Mesenchymal stem cell (in vitro differentiated cells and primary cell): ENCODE data around the gene CDK15.

ENCODE experiments used
- DNase-seq: peaks from one replicate; pipeline ENCODE4 v3.0.0-alpha.2; 2013
- H2AFZ ChIP-seq: one replicate; pipeline ENCODE4 v1.6.1; 2013; ENCODE audit warnings: low read depth, mild to moderate bottlenecking, control low read depth, inconsistent platforms, low read length, moderate library complexity
- H2AK5ac ChIP-seq: 2 replicates; pipeline ENCODE4 v1.6.1; 2013; ENCODE audit warnings: low read length, moderate library complexity, mild to moderate bottlenecking, inconsistent platforms; ENCODE audit not compliant: severe bottlenecking
- H2BK120ac ChIP-seq: one replicate; pipeline ENCODE4 v1.6.1; 2013; ENCODE audit warnings: low read depth, mild to moderate bottlenecking, inconsistent platforms, low read length, moderate library complexity
- H2BK12ac ChIP-seq, 2 experiments: one replicate each; pipeline ENCODE4 v1.6.1; 2013; ENCODE audit warnings: inconsistent platforms in 2 of 2, low read length in 2 of 2, mild to moderate bottlenecking in 2 of 2, moderate library complexity in 2 of 2, control low read depth in 1 of 2
- H2BK15ac ChIP-seq: one replicate; pipeline ENCODE4 v1.6.1; 2013; ENCODE audit warnings: mild to moderate bottlenecking, low read depth, inconsistent platforms; ENCODE audit not compliant: poor library complexity, severe bottlenecking
- H2BK5ac ChIP-seq: 2 replicates; pipeline ENCODE4 v1.6.1; 2013; ENCODE audit warnings: low read depth, mild to moderate bottlenecking, low read length, control low read depth, inconsistent platforms; ENCODE audit not compliant: poor library complexity, severe bottlenecking
- H3K14ac ChIP-seq, 2 experiments: one replicate each; pipeline ENCODE4 v1.6.1; 2013; ENCODE audit warnings: inconsistent platforms in 2 of 2, low read length in 2 of 2, control low read depth in 1 of 2, mild to moderate bottlenecking in 1 of 2, moderate library complexity in 1 of 2
- H3K18ac ChIP-seq, 2 experiments: one replicate each; pipeline ENCODE4 v1.6.1; 2013; ENCODE audit warnings: inconsistent platforms in 2 of 2, low read length in 2 of 2, control low read depth in 1 of 2, low read depth in 1 of 2, mild to moderate bottlenecking in 1 of 2
- H3K23ac ChIP-seq, 2 experiments: one replicate each; pipeline ENCODE4 v1.6.1; 2013; ENCODE audit warnings: inconsistent platforms in 2 of 2, low read length in 2 of 2, mild to moderate bottlenecking in 2 of 2, moderate library complexity in 2 of 2, control low read depth in 1 of 2
- H3K27ac ChIP-seq: 2 replicates; pipeline ENCODE4 v1.5.1; 2013; ENCODE audit warnings: mild to moderate bottlenecking, moderate library complexity, low read length, control low read depth, inconsistent platforms; ENCODE audit not compliant: poor library complexity, severe bottlenecking
- H3K27me3 ChIP-seq, 2 experiments: 2 replicates each; pipeline versions ENCODE4 v1.6.1 to v1.7.0; 2013; ENCODE audit warnings: low read length in 2 of 2, mild to moderate bottlenecking in 2 of 2, moderate library complexity in 2 of 2, control low read depth in 1 of 2, inconsistent platforms in 1 of 2; ENCODE audit not compliant: control insufficient read depth in 1 of 2, insufficient read depth in 1 of 2
- H3K36me3 ChIP-seq, 2 experiments: 2 replicates each; pipeline versions ENCODE4 v1.6.1 to v1.7.0; 2013; ENCODE audit warnings: low read length in 2 of 2, control low read depth in 1 of 2, inconsistent platforms in 1 of 2, low read depth in 1 of 2, mild to moderate bottlenecking in 1 of 2; ENCODE audit not compliant: insufficient read depth in 2 of 2, control insufficient read depth in 1 of 2
- H3K4ac ChIP-seq, 2 experiments: one replicate each; pipeline ENCODE4 v1.6.1; 2013; ENCODE audit warnings: inconsistent platforms in 2 of 2, low read length in 2 of 2, mild to moderate bottlenecking in 2 of 2, moderate library complexity in 2 of 2, control low read depth in 1 of 2, low read depth in 1 of 2
- H3K4me1 ChIP-seq: 2 replicates; pipeline ENCODE4 v1.6.1; 2013; ENCODE audit warnings: low read depth, low read length, control low read depth; ENCODE audit not compliant: control insufficient read depth, insufficient read depth
- H3K4me2 ChIP-seq: 2 replicates; pipeline ENCODE4 v1.6.1; 2013; ENCODE audit warnings: low read length, mild to moderate bottlenecking, inconsistent platforms; ENCODE audit not compliant: poor library complexity, severe bottlenecking
- H3K4me3 ChIP-seq, 2 experiments: 2 replicates each; pipeline versions ENCODE4 v1.5.1 to v1.7.0; 2013; ENCODE audit warnings: low read length in 2 of 2, mild to moderate bottlenecking in 2 of 2, control low read depth in 1 of 2, low read depth in 1 of 2; ENCODE audit not compliant: insufficient read depth in 1 of 2
- H3K79me1 ChIP-seq: replicated peaks from 2 replicates; pipeline ENCODE4 v1.6.1; 2013; ENCODE audit warnings: mild to moderate bottlenecking, control low read depth, low read length, inconsistent platforms; ENCODE audit not compliant: poor library complexity, severe bottlenecking
- H3K9ac ChIP-seq: 2 replicates; pipeline ENCODE4 v1.7.0; 2013; ENCODE audit warnings: mild to moderate bottlenecking, low read length, moderate library complexity
- H3K9me3 ChIP-seq: 2 replicates; pipeline ENCODE4 v1.7.0; 2013; ENCODE audit warnings: mild to moderate bottlenecking, low read length; ENCODE audit not compliant: control insufficient read depth
- H4K8ac ChIP-seq: one replicate; pipeline ENCODE4 v1.6.1; 2013; ENCODE audit warnings: inconsistent platforms, mild to moderate bottlenecking, low read length, moderate library complexity
- H4K91ac ChIP-seq: one replicate; pipeline ENCODE4 v1.6.1; 2013; ENCODE audit warnings: mild to moderate bottlenecking, low read length, inconsistent platforms
- WGBS: methylation state at CpG from one replicate; pipeline ENCODE4 v1.1.7; 2013; ENCODE audit warnings: mixed read lengths; 5-methylcytosine and 5-hydroxymethylcytosine counted together

CDK15 gene

DNA sequence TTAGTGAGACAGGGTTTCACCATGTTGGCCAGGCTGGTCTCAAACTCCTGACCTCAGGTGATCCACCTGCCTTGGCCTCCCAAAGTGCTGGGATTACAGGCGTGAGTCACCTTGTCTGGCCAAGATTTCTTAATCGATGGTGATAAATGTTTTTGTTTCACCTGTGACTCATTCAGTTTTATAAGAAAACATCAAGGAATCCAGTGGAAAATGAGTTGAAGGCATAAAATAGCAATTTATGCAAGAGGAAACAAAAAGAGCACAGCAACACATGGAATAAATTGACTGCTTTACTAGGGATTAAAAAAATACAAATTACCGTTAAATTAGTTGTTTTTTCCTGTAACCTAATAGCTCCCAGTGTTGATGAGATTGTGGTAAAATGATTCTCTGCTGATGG, 80.2 kb downstream of the CDK15 start:
- Histone ChIP-seq H2BK15ac (no peak overlapping the region), H3K27ac (no peak overlapping the region), H3K79me1 (no peaks in the 10 kb centered on the region), H2BK120ac (no peak overlapping the region), H3K4ac (no peak overlapping the region), H3K18ac (no peak overlapping the region), H3K4me2 (no peak overlapping the region), H3K9me3 (no peaks in the 10 kb centered on the region), H3K4me3 (no peak overlapping the region), H4K8ac (no peak overlapping the region), H3K4me1 (peaks cover 13% of the 10 kb centered on the region), H2AFZ (no peak overlapping the region), H3K14ac (no peak overlapping the region), H3K23ac (no peak overlapping the region), H2BK12ac (no peak overlapping the region), H3K9ac (no peak overlapping the region), H2AK5ac (no peak overlapping the region), H2BK5ac (no peak overlapping the region), H3K36me3 (no peaks in the 10 kb centered on the region), H3K27me3 (peaks cover 0 to 8% of the 10 kb centered on the region in 2 experiments), H4K91ac (no peak overlapping the region)
- no peak for DNase-seq
- 68% methylated on average over 2 of the region's 3 CpGs for WGBS

DNA sequence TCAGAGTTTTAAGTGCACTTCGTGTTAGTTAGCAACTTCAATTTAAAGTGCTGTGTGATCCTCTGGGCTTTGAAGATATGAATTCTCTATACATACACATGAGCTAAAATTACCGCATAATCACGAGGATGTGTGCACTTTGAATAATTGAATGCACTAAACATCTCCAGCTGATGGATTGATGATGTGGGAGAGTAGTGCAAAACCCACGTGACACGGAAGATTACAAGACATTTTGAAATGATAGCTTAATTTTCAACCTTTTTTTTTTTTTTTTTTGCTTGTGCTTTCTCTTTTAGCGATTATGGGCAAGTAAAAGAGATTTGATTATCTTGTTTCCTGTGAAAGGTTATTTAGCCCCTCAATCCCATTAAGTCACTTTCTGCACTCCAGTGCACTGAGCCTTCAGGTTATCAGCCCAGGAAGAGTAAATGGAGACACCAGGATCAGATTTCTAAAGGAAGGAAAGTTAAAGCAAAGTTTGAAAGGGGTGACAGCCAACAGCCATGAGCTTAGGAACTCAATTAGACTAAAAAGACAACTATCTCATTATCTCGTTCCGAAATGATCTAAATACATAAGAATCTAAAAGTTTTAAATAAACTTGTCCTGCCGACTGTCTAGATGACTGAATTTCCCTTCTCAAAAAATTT, 81.6 kb downstream of the CDK15 start:
- Histone ChIP-seq H3K4me3 (peak overlapping the region in 1 of 2 experiments; percentile 58), H3K4ac (no peak overlapping the region), H2AK5ac (no peak overlapping the region), H3K18ac (no peak overlapping the region), H2BK5ac (no peak overlapping the region), H3K23ac (no peak overlapping the region), H2AFZ (no peak overlapping the region), H3K27me3 (peaks cover 0 to 8% of the 10 kb centered on the region in 2 experiments), H4K91ac (no peak overlapping the region), H3K4me2 (peak overlapping the region; percentile 78), H2BK12ac (no peak overlapping the region), H2BK120ac (no peak overlapping the region), H3K9me3 (no peaks in the 10 kb centered on the region), H3K36me3 (no peaks in the 10 kb centered on the region), H3K9ac (peak overlapping the region; percentile 65), H3K4me1 (peaks cover 5% of the 10 kb centered on the region), H3K14ac (no peak overlapping the region), H3K79me1 (no peaks in the 10 kb centered on the region), H2BK15ac (no peak overlapping the region), H4K8ac (no peak overlapping the region), H3K27ac (no peak overlapping the region)
- DNase-seq, result peak; percentile 39
- whole genome bisulfite sequencing, result 62% methylated on average over 7 of the region's 9 CpGs

DNA sequence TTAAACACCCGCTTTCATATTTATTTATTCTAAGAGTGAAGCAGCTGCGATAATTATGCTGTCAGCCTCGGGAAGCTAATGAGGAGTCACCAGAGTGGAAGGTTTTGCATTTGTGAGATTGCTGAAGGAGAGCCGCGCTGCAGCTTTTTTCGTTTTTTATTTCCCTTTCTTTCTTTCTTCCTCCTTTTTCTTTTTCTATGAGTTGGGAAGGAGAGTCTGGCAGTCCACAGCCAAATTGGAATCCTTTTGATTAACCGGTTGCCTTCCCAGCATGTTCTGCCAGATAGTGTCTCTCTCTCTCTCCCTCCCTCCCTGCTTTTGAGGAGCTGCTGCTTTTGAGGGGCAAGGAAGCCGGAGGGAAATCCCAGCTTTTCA, 82.1 kb downstream of the CDK15 start:
- no peak overlapping the region for H3K27ac ChIP-seq
- peaks cover 5% of the 10 kb centered on the region for H3K4me1 ChIP-seq
- no peak overlapping the region for H3K4ac ChIP-seq
- H2BK12ac ChIP-seq, result peak overlapping the region in 1 of 2 experiments; percentile 59
- no peak overlapping the region for H2AK5ac ChIP-seq
- no peaks in the 10 kb centered on the region for H3K79me1 ChIP-seq
- WGBS, result 0% methylated on average over 2 of the region's 8 CpGs
- DNase-seq, result peak; percentile 42
- no peaks in the 10 kb centered on the region for H3K9me3 ChIP-seq
- H4K8ac ChIP-seq, result no peak overlapping the region
- peak overlapping the region; percentile 65 for H3K9ac ChIP-seq
- H2BK120ac ChIP-seq, result no peak overlapping the region
- H3K4me3 ChIP-seq, result peak overlapping the region in 1 of 2 experiments; percentile 58
- peak overlapping the region; percentile 78 for H3K4me2 ChIP-seq
- peak overlapping the region in 1 of 2 experiments; percentile 28 for H3K18ac ChIP-seq
- no peak overlapping the region for H3K23ac ChIP-seq
- no peaks in the 10 kb centered on the region for H3K36me3 ChIP-seq
- H3K14ac ChIP-seq, result no peak overlapping the region
- no peak overlapping the region for H2AFZ ChIP-seq
- H2BK5ac ChIP-seq, result no peak overlapping the region
- no peak overlapping the region for H4K91ac ChIP-seq
- no peak overlapping the region for H2BK15ac ChIP-seq
- peaks cover 0 to 8% of the 10 kb centered on the region in 2 experiments for H3K27me3 ChIP-seq

DNA sequence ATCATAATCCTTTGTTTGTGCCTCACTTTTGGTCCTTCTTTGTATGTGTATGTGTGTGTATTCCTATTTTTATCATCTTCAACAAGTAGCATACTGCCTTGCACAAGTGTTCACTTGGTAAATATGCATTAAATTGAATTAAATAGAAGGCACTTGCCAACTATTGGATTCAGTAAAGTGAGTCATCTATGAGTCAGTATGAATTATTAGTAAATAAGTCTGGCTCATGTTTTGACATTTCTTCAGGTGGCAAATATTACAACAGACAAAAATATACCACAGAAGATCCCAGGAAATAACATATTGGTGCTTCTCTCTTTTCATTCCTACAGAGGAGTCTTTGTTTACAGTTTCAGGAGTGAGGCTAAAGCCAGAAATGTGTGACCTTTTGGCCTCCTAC, 84.1 kb downstream of the CDK15 start:
- DNase-seq, result peak; percentile 50
- Histone ChIP-seq H3K4me3 (no peak overlapping the region), H2BK5ac (no peak overlapping the region), H3K9me3 (no peaks in the 10 kb centered on the region), H3K79me1 (no peaks in the 10 kb centered on the region), H3K23ac (no peak overlapping the region), H3K36me3 (no peaks in the 10 kb centered on the region), H4K91ac (no peak overlapping the region), H2AFZ (no peak overlapping the region), H2BK12ac (no peak overlapping the region), H3K4me1 (peaks cover 3% of the 10 kb centered on the region), H2BK120ac (no peak overlapping the region), H2AK5ac (no peak overlapping the region), H3K4ac (no peak overlapping the region), H3K27ac (no peak overlapping the region), H3K27me3 (peaks cover 0 to 9% of the 10 kb centered on the region in 2 experiments), H4K8ac (no peak overlapping the region), H3K9ac (no peak overlapping the region), H2BK15ac (no peak overlapping the region), H3K14ac (no peak overlapping the region), H3K18ac (no peak overlapping the region), H3K4me2 (no peak overlapping the region)
